ENCODE measurements around the gene HS2ST1.

DNA sequence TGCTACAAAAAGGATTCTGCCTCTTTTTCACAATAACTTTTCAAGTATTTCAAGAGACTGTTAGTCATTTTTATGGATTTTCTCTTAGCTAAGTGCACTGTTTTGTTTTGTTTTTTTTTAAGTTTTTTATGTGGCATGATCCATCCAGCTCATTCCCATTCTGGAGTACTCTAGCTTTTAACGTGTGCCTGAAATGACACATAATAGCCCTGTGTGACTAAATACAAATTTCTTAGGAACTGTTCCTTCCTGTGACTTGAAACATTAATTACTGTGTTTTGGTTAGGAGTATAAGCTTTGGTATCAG is 143.9 kb downstream of the HS2ST1 start:
- TF ChIP-seq, protein P1, sequence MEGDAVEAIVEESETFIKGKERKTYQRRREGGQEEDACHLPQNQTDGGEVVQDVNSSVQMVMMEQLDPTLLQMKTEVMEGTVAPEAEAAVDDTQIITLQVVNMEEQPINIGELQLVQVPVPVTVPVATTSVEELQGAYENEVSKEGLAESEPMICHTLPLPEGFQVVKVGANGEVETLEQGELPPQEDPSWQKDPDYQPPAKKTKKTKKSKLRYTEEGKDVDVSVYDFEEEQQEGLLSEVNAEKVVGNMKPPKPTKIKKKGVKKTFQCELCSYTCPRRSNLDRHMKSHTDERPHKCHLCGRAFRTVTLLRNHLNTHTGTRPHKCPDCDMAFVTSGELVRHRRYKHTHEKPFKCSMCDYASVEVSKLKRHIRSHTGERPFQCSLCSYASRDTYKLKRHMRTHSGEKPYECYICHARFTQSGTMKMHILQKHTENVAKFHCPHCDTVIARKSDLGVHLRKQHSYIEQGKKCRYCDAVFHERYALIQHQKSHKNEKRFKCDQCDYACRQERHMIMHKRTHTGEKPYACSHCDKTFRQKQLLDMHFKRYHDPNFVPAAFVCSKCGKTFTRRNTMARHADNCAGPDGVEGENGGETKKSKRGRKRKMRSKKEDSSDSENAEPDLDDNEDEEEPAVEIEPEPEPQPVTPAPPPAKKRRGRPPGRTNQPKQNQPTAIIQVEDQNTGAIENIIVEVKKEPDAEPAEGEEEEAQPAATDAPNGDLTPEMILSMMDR (IDR thresholded peaks at IDR 0.05): no peak
- TF ChIP-seq POLR2A (IDR thresholded peaks at IDR 0.05): no peak
- TF ChIP-seq POLR2AphosphoS5 (IDR thresholded peaks at IDR 0.05; ENCODE audit: insufficient read depth in 1 of 2, low read depth in 1 of 2): no peak

Data from vagina (tissue), 2 donors.